ENCODE results near the gene SMC4.
A peak's percentile ranks its signal among the peaks of the same experiment; 100 is the strongest.
"Not testable (repeated sequence)": the region's sequence is repeated elsewhere in the genome, so short reads cannot be mapped to it uniquely, and the experiment has no call there.

The SMC4 gene

GRCh38 chr3:160437083-160437455 is 37.6 kb downstream of the SMC4 start:
- Histone ChIP-seq H3K27me3 (ENCODE audit: insufficient read depth, low read length) (no peaks in the 10 kb centered on the region), H3K4me1 (ENCODE audit: insufficient read depth, low read length) (no peaks in the 10 kb centered on the region), H2AFZ (ENCODE audit: low read depth, low read length) (no peak overlapping the region), H3K4me3 (ENCODE audit: low read length) (no peak overlapping the region), H3K9me3 (ENCODE audit: low read length) (no peaks in the 10 kb centered on the region), H3K36me3 (ENCODE audit: insufficient read depth, low read length) (peaks cover 38% of the 10 kb centered on the region)

- Histone ChIP-seq H3K4me3 (ENCODE audit: low read length) (no peak overlapping the region), H2AFZ (ENCODE audit: low read depth, low read length) (no peak overlapping the region), H3K9me3 (ENCODE audit: low read length) (peaks cover 2% of the 10 kb centered on the region), H3K4me1 (ENCODE audit: insufficient read depth, low read length) (no peaks in the 10 kb centered on the region), H3K27me3 (ENCODE audit: insufficient read depth, low read length) (no peaks in the 10 kb centered on the region), H3K36me3 (ENCODE audit: insufficient read depth, low read length) (peaks cover 2% of the 10 kb centered on the region)
Measured at GRCh38 chr3:160440687-160441086, 41.2 kb downstream of the SMC4 start.

DNA sequence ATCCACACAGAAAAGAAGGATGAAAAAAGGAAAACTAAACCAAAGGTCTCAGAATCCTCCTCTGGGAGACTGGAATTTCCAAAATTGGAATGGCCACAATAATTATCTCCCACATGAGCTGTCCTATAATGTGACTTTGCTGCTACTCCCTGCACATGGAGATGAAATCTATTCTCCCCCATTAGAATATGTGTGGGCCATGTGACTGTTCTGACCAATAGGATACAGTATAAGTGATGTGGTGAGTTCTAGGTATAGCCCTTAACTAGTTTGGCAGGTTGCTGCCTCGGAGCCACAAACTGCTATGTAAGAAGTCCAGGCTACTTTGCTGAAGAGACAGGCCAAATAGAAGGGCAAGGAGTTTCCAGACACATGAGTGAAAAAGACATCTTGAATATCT is 45.0 kb downstream of the SMC4 start:
- Histone ChIP-seq H2AFZ (ENCODE audit: low read depth, low read length) (no peak overlapping the region), H3K9me3 (ENCODE audit: low read length) (peaks cover 2% of the 10 kb centered on the region), H3K4me1 (ENCODE audit: insufficient read depth, low read length) (no peaks in the 10 kb centered on the region), H3K27me3 (ENCODE audit: insufficient read depth, low read length) (peaks cover 2% of the 10 kb centered on the region), H3K36me3 (ENCODE audit: insufficient read depth, low read length) (no peaks in the 10 kb centered on the region), H3K4me3 (ENCODE audit: low read length) (no peak overlapping the region)

- Histone ChIP-seq H3K4me3 (ENCODE audit: low read length) (no peak overlapping the region), H3K36me3 (ENCODE audit: insufficient read depth, low read length) (no peaks in the 10 kb centered on the region), H3K9me3 (ENCODE audit: low read length) (peaks cover 2% of the 10 kb centered on the region), H3K4me1 (ENCODE audit: insufficient read depth, low read length) (no peaks in the 10 kb centered on the region), H3K27me3 (ENCODE audit: insufficient read depth, low read length) (peaks cover 4% of the 10 kb centered on the region), H2AFZ (ENCODE audit: low read depth, low read length) (no peak overlapping the region)
Measured at GRCh38 chr3:160445854-160446253, 46.4 kb downstream of the SMC4 start.

GRCh38 chr3:160446522-160447056 is 47.1 kb downstream of the SMC4 start:
- Histone ChIP-seq H3K27me3 (ENCODE audit: insufficient read depth, low read length) (peaks cover 4% of the 10 kb centered on the region), H3K4me3 (ENCODE audit: low read length) (no peak overlapping the region), H3K36me3 (ENCODE audit: insufficient read depth, low read length) (no peaks in the 10 kb centered on the region), H3K4me1 (ENCODE audit: insufficient read depth, low read length) (no peaks in the 10 kb centered on the region), H3K9me3 (ENCODE audit: low read length) (peaks cover 2% of the 10 kb centered on the region), H2AFZ (ENCODE audit: low read depth, low read length) (no peak overlapping the region)

- Histone ChIP-seq H3K27me3 (ENCODE audit: insufficient read depth, low read length) (peaks cover 4% of the 10 kb centered on the region), H3K9me3 (ENCODE audit: low read length) (peaks cover 2% of the 10 kb centered on the region), H3K36me3 (ENCODE audit: insufficient read depth, low read length) (no peaks in the 10 kb centered on the region), H3K4me3 (ENCODE audit: low read length) (no peak overlapping the region), H2AFZ (ENCODE audit: low read depth, low read length) (no peak overlapping the region), H3K4me1 (ENCODE audit: insufficient read depth, low read length) (no peaks in the 10 kb centered on the region)
Measured at GRCh38 chr3:160447544-160447943, 48.1 kb downstream of the SMC4 start.

GRCh38 chr3:160448845-160449635 is 49.6 kb downstream of the SMC4 start:
- Histone ChIP-seq H3K4me3 (ENCODE audit: low read length) (peak overlapping the region; percentile 47), H2AFZ (ENCODE audit: low read depth, low read length) (peak overlapping the region; percentile 94), H3K9me3 (ENCODE audit: low read length) (peaks cover 4% of the 10 kb centered on the region), H3K27me3 (ENCODE audit: insufficient read depth, low read length) (peaks cover 4% of the 10 kb centered on the region), H3K36me3 (ENCODE audit: insufficient read depth, low read length) (no peaks in the 10 kb centered on the region), H3K4me1 (ENCODE audit: insufficient read depth, low read length) (no peaks in the 10 kb centered on the region)

DNA sequence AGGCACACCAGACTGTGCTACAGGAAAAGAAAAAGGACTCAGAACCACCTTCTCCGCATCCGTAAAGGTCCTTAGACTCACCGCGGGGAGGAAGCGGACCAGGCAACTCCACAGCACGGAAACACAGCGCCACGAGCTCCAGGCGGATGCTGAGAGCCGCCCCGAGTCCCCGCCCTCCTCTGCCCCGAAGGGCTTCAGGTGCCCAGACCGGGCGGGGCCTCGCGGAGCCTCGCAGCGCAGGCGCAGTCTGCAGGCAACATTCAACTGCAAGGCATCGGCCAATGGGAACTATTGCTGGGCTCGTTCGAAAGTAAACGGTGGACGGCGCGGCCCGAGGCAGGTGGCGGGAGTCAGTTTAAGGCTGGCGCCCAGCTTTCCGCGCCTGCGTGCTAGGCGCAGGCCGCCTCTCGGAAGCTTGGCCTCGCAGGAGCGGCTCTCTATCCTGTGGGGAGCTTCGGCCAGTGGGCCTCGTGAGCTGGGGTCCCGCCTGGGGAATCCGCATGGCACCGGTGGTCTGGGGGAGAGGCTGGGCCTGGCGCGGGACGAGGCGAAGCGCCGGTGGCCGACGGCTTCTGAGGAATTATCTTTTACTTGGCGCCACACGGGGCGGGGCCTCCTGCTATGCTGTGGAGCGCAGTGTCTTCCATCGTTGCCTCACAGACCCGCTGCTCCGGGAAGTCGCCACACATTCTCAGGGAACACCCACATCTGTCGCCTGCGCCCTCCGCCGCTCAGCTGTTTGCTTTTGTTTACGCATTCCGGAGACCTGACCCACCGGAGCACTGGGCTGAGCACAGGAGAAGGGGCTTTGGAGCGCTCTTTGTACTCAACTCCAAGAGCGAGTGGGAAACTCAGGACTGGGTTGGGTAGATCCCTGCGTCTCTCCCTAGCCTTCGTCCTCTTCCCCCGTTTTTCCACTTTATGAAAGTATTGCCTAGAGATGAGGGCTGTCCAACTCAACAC is 50.5 kb downstream of the SMC4 start, which contains the start of gene TRIM59:
Gene TRIM59, minus strand, starts transcription at position 151 of the 963 bp plus-strand sequence. CDS start 10,603 bp downstream, outside the sequence.
- peaks cover 4% of the 10 kb centered on the region for H3K9me3 ChIP-seq (ENCODE audit: low read length)

DNA sequence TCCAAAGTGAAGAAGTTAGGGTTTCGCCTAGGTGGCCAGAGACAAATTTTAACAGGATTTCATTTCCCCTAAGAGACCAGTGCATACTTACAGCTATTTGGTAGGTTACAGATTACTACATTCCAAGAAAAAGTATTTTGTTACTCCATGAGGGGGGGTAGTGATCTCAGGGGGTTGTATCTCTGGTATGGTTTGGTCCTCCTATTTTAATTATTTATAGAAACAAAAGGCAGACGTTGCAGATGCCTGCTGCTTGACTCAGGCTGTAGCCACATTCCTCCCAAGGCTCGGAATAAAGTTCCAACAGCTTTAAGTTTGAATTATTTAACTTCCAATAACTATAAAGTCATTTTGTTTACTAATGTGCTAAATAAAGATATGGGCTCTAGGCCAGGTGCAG is 51.4 kb downstream of the SMC4 start:
- Histone ChIP-seq H3K27me3 (ENCODE audit: insufficient read depth, low read length) (peaks cover 4% of the 10 kb centered on the region), H3K9me3 (ENCODE audit: low read length) (peaks cover 2% of the 10 kb centered on the region), H3K4me3 (ENCODE audit: low read length) (no peak overlapping the region), H3K4me1 (ENCODE audit: insufficient read depth, low read length) (no peaks in the 10 kb centered on the region), H2AFZ (ENCODE audit: low read depth, low read length) (no peak overlapping the region), H3K36me3 (ENCODE audit: insufficient read depth, low read length) (no peaks in the 10 kb centered on the region)

More for the DNA sequence above, 50.5 kb downstream of the SMC4 start, which contains the start of gene TRIM59:
- no peaks in the 10 kb centered on the region for H3K36me3 ChIP-seq (ENCODE audit: insufficient read depth, low read length)
- peaks cover 4% of the 10 kb centered on the region for H3K27me3 ChIP-seq (ENCODE audit: insufficient read depth, low read length)
- H3K4me3 ChIP-seq (ENCODE audit: low read length) = peak within 1 kb of the TSS; percentile 47
- peak within 1 kb of the TSS; percentile 94 for H2AFZ ChIP-seq (ENCODE audit: low read depth, low read length)
- no peaks in the 10 kb centered on the region for H3K4me1 ChIP-seq (ENCODE audit: insufficient read depth, low read length)

- H3K9me3 ChIP-seq (ENCODE audit: low read length) = peaks cover 2% of the 10 kb centered on the region
- H3K36me3 ChIP-seq (ENCODE audit: insufficient read depth, low read length) = no peaks in the 10 kb centered on the region
Measured at GRCh38 chr3:160451602-160452001, 52.2 kb downstream of the SMC4 start.

GRCh38 chr3:160452251-160452650 is 52.8 kb downstream of the SMC4 start:
- not testable (repeated sequence) for H3K4me3 ChIP-seq (ENCODE audit: low read length); H3K27me3 ChIP-seq (ENCODE audit: insufficient read depth, low read length); H3K4me1 ChIP-seq (ENCODE audit: insufficient read depth, low read length); H3K36me3 ChIP-seq (ENCODE audit: insufficient read depth, low read length); H3K9me3 ChIP-seq (ENCODE audit: low read length); H2AFZ ChIP-seq (ENCODE audit: low read depth, low read length)

More at GRCh38 chr3:160451602-160452001, 52.2 kb downstream of the SMC4 start:
- Histone ChIP-seq H3K4me3 (ENCODE audit: low read length) (no peak overlapping the region), H3K4me1 (ENCODE audit: insufficient read depth, low read length) (no peaks in the 10 kb centered on the region), H2AFZ (ENCODE audit: low read depth, low read length) (no peak overlapping the region), H3K27me3 (ENCODE audit: insufficient read depth, low read length) (peaks cover 4% of the 10 kb centered on the region)

DNA sequence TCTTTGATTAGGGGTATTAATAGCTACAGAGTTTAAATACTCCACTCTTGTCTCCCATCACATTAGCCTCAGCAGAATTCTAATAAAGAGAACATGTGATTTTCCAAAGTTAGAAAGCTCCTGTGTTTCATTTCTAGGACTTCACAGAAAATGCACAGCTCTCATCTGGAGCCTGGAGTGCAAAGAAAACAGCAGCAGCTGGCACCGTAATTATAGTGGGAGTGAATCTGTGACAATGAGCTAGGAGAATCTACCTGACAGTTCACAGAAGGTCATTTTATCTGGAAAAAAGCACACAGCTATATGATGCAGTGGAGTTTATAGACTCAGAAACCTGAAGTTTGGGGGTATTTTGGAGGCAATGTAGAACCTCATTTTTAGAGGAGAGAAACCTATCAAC is 55.5 kb downstream of the SMC4 start:
- Histone ChIP-seq H3K36me3 (ENCODE audit: insufficient read depth, low read length) (no peaks in the 10 kb centered on the region), H2AFZ (ENCODE audit: low read depth, low read length) (no peak overlapping the region), H3K4me3 (ENCODE audit: low read length) (no peak overlapping the region), H3K27me3 (ENCODE audit: insufficient read depth, low read length) (no peaks in the 10 kb centered on the region), H3K9me3 (ENCODE audit: low read length) (peaks cover 8% of the 10 kb centered on the region), H3K4me1 (ENCODE audit: insufficient read depth, low read length) (no peaks in the 10 kb centered on the region)

DNA sequence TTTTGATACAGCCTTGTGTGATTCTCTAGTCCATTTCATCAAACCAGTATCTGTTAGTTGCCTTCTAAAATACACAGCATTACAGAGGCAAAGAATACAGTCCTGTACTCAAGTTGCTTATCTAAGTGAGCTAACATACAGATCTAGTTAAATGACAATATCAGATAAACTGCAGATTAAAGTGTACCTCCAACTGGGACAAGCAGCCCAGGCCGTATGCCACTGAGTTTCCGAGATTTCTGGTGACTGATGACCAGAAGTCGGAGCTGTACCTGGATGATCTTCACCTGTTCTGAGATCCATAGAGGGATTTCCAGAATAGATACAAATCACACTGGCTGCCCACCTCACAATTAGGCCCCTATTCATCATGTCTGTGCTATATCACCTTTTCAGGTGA is 56.4 kb downstream of the SMC4 start:
- peaks cover 13% of the 10 kb centered on the region for H3K9me3 ChIP-seq (ENCODE audit: low read length)
- no peaks in the 10 kb centered on the region for H3K27me3 ChIP-seq (ENCODE audit: insufficient read depth, low read length)
- H3K36me3 ChIP-seq (ENCODE audit: insufficient read depth, low read length) = no peaks in the 10 kb centered on the region
- H2AFZ ChIP-seq (ENCODE audit: low read depth, low read length) = no peak overlapping the region
- H3K4me1 ChIP-seq (ENCODE audit: insufficient read depth, low read length) = no peaks in the 10 kb centered on the region
- no peak overlapping the region for H3K4me3 ChIP-seq (ENCODE audit: low read length)

Measured in neuron (in vitro differentiated cells).